Smooth muscle cell (in vitro differentiated cells): ENCODE results near the gene ARMS2. TPM values are rescaled to one million over a fixed set of nuclear protein-coding genes. Genes with fewer than 3 reads are reported as not detected.

Experiments
- DNase-seq: peaks from one replicate; lab custom pipeline; 2025; ENCODE audit not compliant: unreplicated experiment; lab: John Stamatoyannopoulos, UW
- H2AFZ ChIP-seq: fragments of 200-600 bp; sonication (generic); 2 replicates; pipeline ENCODE4 v1.6.0; 2016; ENCODE audit warnings: antibody characterized with exemption, low read depth, mild to moderate bottlenecking
- H3F3A ChIP-seq: fragments of 200-600 bp; sonication (generic); 2 replicates; pipeline ENCODE4 v1.6.0; 2017; ENCODE audit warnings: antibody characterized with exemption, low read depth
- H3K27ac ChIP-seq: fragments of 200-600 bp; sonication (generic); 2 replicates; pipeline ENCODE4 v1.5.1; 2016; ENCODE audit warnings: low read depth, mild to moderate bottlenecking
- H3K27me3 ChIP-seq: fragments of 200-600 bp; sonication (generic); 2 replicates; pipeline ENCODE4 v1.6.1; 2016; ENCODE audit warnings: low read depth, mild to moderate bottlenecking
- H3K36me3 ChIP-seq: fragments of 200-600 bp; sonication (generic); 2 replicates; pipeline ENCODE4 v1.5.1; 2016; ENCODE audit warnings: low read depth
- H3K4me1 ChIP-seq: fragments of 200-600 bp; sonication (generic); 2 replicates; pipeline ENCODE4 v1.5.1; 2016; ENCODE audit warnings: low read depth
- H3K4me2 ChIP-seq: fragments of 200-600 bp; sonication (generic); 2 replicates; pipeline ENCODE4 v1.6.0; 2016; ENCODE audit warnings: mild to moderate bottlenecking
- H3K4me3 ChIP-seq: fragments of 200-600 bp; sonication (generic); 2 replicates; pipeline ENCODE4 v1.5.1; 2016; ENCODE audit warnings: mild to moderate bottlenecking
- H3K79me2 ChIP-seq: fragments of 200-600 bp; sonication (generic); 2 replicates; pipeline ENCODE4 v1.6.0; 2016; ENCODE audit warnings: low read depth, mild to moderate bottlenecking
- H3K9ac ChIP-seq: fragments of 200-600 bp; sonication (generic); 2 replicates; pipeline ENCODE4 v1.6.0; 2016; ENCODE audit warnings: low read depth
- H3K9me3 ChIP-seq: fragments of 200-600 bp; sonication (generic); replicated peaks from 2 replicates; pipeline ENCODE4 v1.5.1; 2016; ENCODE audit warnings: low read depth
- H4K20me1 ChIP-seq: fragments of 200-600 bp; sonication (generic); 2 replicates; pipeline ENCODE4 v1.6.0; 2016; ENCODE audit warnings: low read depth
- CTCF ChIP-seq: fragments of 200-600 bp; sonication (generic); IDR thresholded peaks from 2 replicates; pipeline ENCODE4 v1.5.1; 2017; ENCODE audit warnings: borderline replicate concordance, mild to moderate bottlenecking, antibody characterized with exemption; ENCODE audit not compliant: insufficient read depth, poor library complexity, severe bottlenecking
- WGBS: methylation state at CpG from one replicate; pipeline ENCODE4 v1.1.7; 2016; ENCODE audit warnings: low lambda C conversion rate; 5-methylcytosine and 5-hydroxymethylcytosine counted together
- polyA plus RNA-seq: library from polyadenylated mRNA; unstranded; fragments of >200 nt; fragmentation: Nextera tagmentation; extraction: Ambion mirVana; gene quantifications from 2 replicates; pipeline ENCODE4 v1.2.1, GENCODE V29; 2016
- total RNA-seq: library from RNA; depleted of rRNA; stranded (reverse); fragments of >200 nt; gene quantifications from 2 replicates; pipeline ENCODE4 v1.2.3, GENCODE V29; 2014

ARMS2 gene
- total and polyA plus RNA-seq, 2 experiments from 2014 or later, result not detected

- Histone ChIP-seq H3K9ac (peak overlapping the region; percentile 11), H3K27me3 (no peaks in the 10 kb centered on the region), H2AFZ (peak overlapping the region; percentile 86), H3K4me3 (peak overlapping the region; percentile 65), H3K79me2 (peaks cover 23% of the 10 kb centered on the region), H3K27ac (no peak overlapping the region), H3K9me3 (no peaks in the 10 kb centered on the region), H3K4me2 (peak overlapping the region; percentile 89), H3K4me1 (peaks cover 18% of the 10 kb centered on the region), H3K36me3 (no peaks in the 10 kb centered on the region), H3F3A (peaks cover 11% of the 10 kb centered on the region), H4K20me1 (peaks cover 14% of the 10 kb centered on the region)
- 2% methylated on average over 67 of the region's 95 CpGs for WGBS
- DNase-seq, result no peak
- no peak for TF ChIP-seq CTCF
Observed at GRCh38 chr10:122461729-122462532, 7.5 kb downstream of the ARMS2 start.

- Histone ChIP-seq H3K4me2 (peak overlapping the region; percentile 89), H3K4me1 (peaks cover 18% of the 10 kb centered on the region), H3K79me2 (peaks cover 29% of the 10 kb centered on the region), H2AFZ (peak overlapping the region; percentile 86), H4K20me1 (peaks cover 14% of the 10 kb centered on the region), H3K27ac (no peak overlapping the region), H3K36me3 (no peaks in the 10 kb centered on the region), H3K9me3 (no peaks in the 10 kb centered on the region), H3K4me3 (peak overlapping the region; percentile 65), H3F3A (peaks cover 11% of the 10 kb centered on the region), H3K9ac (peak overlapping the region; percentile 11), H3K27me3 (no peaks in the 10 kb centered on the region)
- 24% methylated on average over 47 of the region's 47 CpGs for WGBS
- TF ChIP-seq CTCF, result no peak
- DNase-seq, result no peak
Observed at GRCh38 chr10:122462533-122463465, 8.3 kb downstream of the ARMS2 start.

DNA sequence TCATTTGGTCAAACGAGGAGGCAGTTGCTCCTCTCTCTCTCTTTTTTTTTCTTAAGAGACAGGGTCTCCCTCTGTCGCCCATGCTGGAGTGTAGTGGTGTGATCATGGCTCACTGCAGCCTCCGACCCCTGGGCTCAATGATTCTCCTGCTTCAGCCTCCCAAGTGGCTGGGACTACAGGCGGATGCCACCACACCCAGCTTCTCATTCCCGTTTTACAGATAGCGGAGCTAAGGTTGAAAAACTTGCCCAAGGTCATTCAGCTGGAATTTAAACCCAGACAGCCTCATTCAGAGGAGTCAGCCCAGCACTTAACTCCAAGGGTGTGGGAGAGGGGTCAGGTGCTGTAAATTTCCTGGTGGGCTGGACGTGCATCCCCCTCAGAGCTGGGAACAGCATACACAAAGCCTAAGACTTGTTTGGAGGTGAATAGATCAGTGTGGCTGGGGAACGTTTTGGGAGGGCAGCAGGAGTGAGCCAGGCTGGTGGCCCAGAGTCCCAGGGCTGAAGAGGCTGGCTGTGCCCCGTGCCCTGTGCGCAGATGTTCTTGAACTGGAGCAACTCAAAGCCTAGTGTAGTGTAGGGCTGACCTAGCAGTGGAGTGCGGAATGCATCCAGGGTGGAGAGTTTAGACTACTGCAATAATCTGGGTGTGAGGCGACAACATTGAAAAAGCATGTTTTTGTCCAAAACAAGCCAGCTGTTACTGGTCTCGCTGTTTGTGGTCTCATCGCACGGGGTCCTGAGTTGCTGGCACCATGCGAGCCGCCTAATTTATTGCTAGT lies 9.2 kb downstream of the ARMS2 start:
- H3K36me3 ChIP-seq, result no peaks in the 10 kb centered on the region
- peak overlapping the region; percentile 65 for H3K4me3 ChIP-seq
- H3K4me2 ChIP-seq, result peak overlapping the region; percentile 89
- H3K9ac ChIP-seq, result no peak overlapping the region
- 83% methylated on average over 16 of the region's 17 CpGs for WGBS
- no peak for DNase-seq
- peaks cover 21% of the 10 kb centered on the region for H3K4me1 ChIP-seq
- H3K27me3 ChIP-seq, result no peaks in the 10 kb centered on the region
- H3K79me2 ChIP-seq, result peaks cover 29% of the 10 kb centered on the region
- peaks cover 14% of the 10 kb centered on the region for H4K20me1 ChIP-seq
- H3K9me3 ChIP-seq, result no peaks in the 10 kb centered on the region
- H2AFZ ChIP-seq, result no peak overlapping the region
- no peak overlapping the region for H3K27ac ChIP-seq
- no peak for TF ChIP-seq CTCF
- H3F3A ChIP-seq, result peaks cover 11% of the 10 kb centered on the region
